Suprapubic skin (tissue), 4 donors: Measurements from ENCODE around the gene ACSL1. TPM values are rescaled to one million over a fixed set of nuclear protein-coding genes. Genes with fewer than 3 reads are reported as not detected.

Experiments used
- DNase-seq, 2 donors: peaks; one replicate each; pipeline ENCODE4 v3.0.0-alpha.2; 2019; ENCODE audit warnings: low spot score in 2 of 2
- H3K27ac ChIP-seq: fragments of 200-600 bp; sonication (generic); one replicate; pipeline ENCODE4 v1.5.1; 2019
- H3K27me3 ChIP-seq: fragments of 200-600 bp; sonication (generic); one replicate; pipeline ENCODE4 v1.5.1; 2019
- H3K36me3 ChIP-seq: fragments of 200-600 bp; sonication (generic); one replicate; pipeline ENCODE4 v1.5.1; 2019
- H3K4me1 ChIP-seq: fragments of 200-600 bp; sonication (generic); one replicate; pipeline ENCODE4 v1.5.1; 2019
- H3K4me3 ChIP-seq: fragments of 200-600 bp; sonication (generic); one replicate; pipeline ENCODE4 v1.5.1; 2019; ENCODE audit warnings: mild to moderate bottlenecking
- H3K9me3 ChIP-seq: fragments of 200-600 bp; sonication (generic); one replicate; pipeline ENCODE4 v1.5.1; 2019
- CTCF ChIP-seq, 2 donors: fragments of 200-600 bp in 1 of 2; fragments of 450-650 bp in 1 of 2; sonication (generic) in 1 of 2; IDR thresholded peaks; one replicate each; pipeline ENCODE4 v1.5.1; 2016 to 2019; ENCODE audit warnings: antibody characterized with exemption in 2 of 2, mild to moderate bottlenecking in 1 of 2, moderate library complexity in 1 of 2
- EP300 ChIP-seq: sonication (generic); formaldehyde crosslinking; IDR thresholded peaks from one replicate; pipeline ENCODE4 v1.6.1; 2017; ENCODE audit warnings: antibody characterized with exemption
- POLR2A ChIP-seq, 2 donors: fragments of 450-650 bp; IDR thresholded peaks; one replicate each; pipeline ENCODE4 v1.6.1; 2017; ENCODE audit warnings: antibody characterized with exemption in 2 of 2, mild to moderate bottlenecking in 2 of 2, moderate library complexity in 2 of 2
- POLR2AphosphoS5 ChIP-seq, 3 donors: sonication (generic); formaldehyde crosslinking; IDR thresholded peaks; one replicate each; pipeline ENCODE4 v1.6.1; 2017; ENCODE audit warnings: antibody characterized with exemption in 3 of 3
- WGBS: methylation state at CpG from one replicate; pipeline ENCODE4 v1.1.5; 2018; 5-methylcytosine and 5-hydroxymethylcytosine counted together
- total RNA-seq, 4 donors: library from RNA; depleted of rRNA; stranded (reverse); fragments of >200 nt; gene quantifications; one replicate each; pipeline ENCODE4 v1.1.0, GENCODE V29; 2016

ACSL1 gene
- total RNA-seq, 4 donors from 2014 or later, result 236 to 420 (median 277) TPM

GRCh38 chr4:184763150-184763780 is 62.5 kb downstream of the ACSL1 start:
- DNase-seq, result no peak
- Histone ChIP-seq H3K27me3 (no peaks in the 10 kb centered on the region), H3K4me3 (no peak overlapping the region), H3K9me3 (no peaks in the 10 kb centered on the region), H3K4me1 (peaks cover 6% of the 10 kb centered on the region), H3K27ac (no peak overlapping the region), H3K36me3 (peaks cover 82% of the 10 kb centered on the region)
- WGBS, result 79% methylated on average over 14 of the region's 14 CpGs
- no peak for TF ChIP-seq POLR2AphosphoS5 (IDR thresholded peaks at IDR 0.05)
- TF ChIP-seq EP300, result no peak
- no peak for TF ChIP-seq CTCF (IDR thresholded peaks at IDR 0.05)
- TF ChIP-seq POLR2A (IDR thresholded peaks at IDR 0.05), result no peak

GRCh38 chr4:184762100-184762499 is 63.7 kb downstream of the ACSL1 start:
- peaks cover 81% of the 10 kb centered on the region for H3K36me3 ChIP-seq
- no peak for DNase-seq
- TF ChIP-seq EP300, result no peak
- no peak for TF ChIP-seq CTCF (IDR thresholded peaks at IDR 0.05)
- TF ChIP-seq POLR2A (IDR thresholded peaks at IDR 0.05), result no peak
- no peak for TF ChIP-seq POLR2AphosphoS5 (IDR thresholded peaks at IDR 0.05)
- WGBS, result 90% methylated on average over 5 of the region's 5 CpGs
- H3K27ac ChIP-seq, result no peak overlapping the region
- no peak overlapping the region for H3K4me3 ChIP-seq
- H3K4me1 ChIP-seq, result peaks cover 7% of the 10 kb centered on the region
- H3K9me3 ChIP-seq, result no peaks in the 10 kb centered on the region
- no peaks in the 10 kb centered on the region for H3K27me3 ChIP-seq

- no peak overlapping the region for H3K27ac ChIP-seq
- 85% methylated on average over 5 of the region's 5 CpGs for WGBS
- H3K4me1 ChIP-seq, result peaks cover 18% of the 10 kb centered on the region
- no peaks in the 10 kb centered on the region for H3K9me3 ChIP-seq
- TF ChIP-seq CTCF (IDR thresholded peaks at IDR 0.05) (no peak), EP300 (no peak), POLR2AphosphoS5 (IDR thresholded peaks at IDR 0.05) (no peak), POLR2A (IDR thresholded peaks at IDR 0.05) (no peak)
- H3K27me3 ChIP-seq, result no peaks in the 10 kb centered on the region
- H3K36me3 ChIP-seq, result peaks cover 80% of the 10 kb centered on the region
- no peak for DNase-seq
- no peak overlapping the region for H3K4me3 ChIP-seq
Measured at GRCh38 chr4:184760681-184761080, 65.1 kb downstream of the ACSL1 start.

GRCh38 chr4:184757810-184758209 is 68.0 kb downstream of the ACSL1 start:
- Histone ChIP-seq H3K27me3 (no peaks in the 10 kb centered on the region), H3K36me3 (peaks cover 63% of the 10 kb centered on the region), H3K4me3 (no peak overlapping the region), H3K9me3 (no peaks in the 10 kb centered on the region), H3K4me1 (peaks cover 17% of the 10 kb centered on the region), H3K27ac (no peak overlapping the region)
- WGBS, result 54% methylated on average over 2 of the region's 2 CpGs
- no peak for DNase-seq
- TF ChIP-seq EP300 (no peak), CTCF (IDR thresholded peaks at IDR 0.05) (no peak), POLR2AphosphoS5 (IDR thresholded peaks at IDR 0.05) (no peak), POLR2A (IDR thresholded peaks at IDR 0.05) (no peak)

- no peak for DNase-seq
Measured at GRCh38 chr4:184756399-184756798, 69.4 kb downstream of the ACSL1 start.

More at GRCh38 chr4:184756399-184756798, 69.4 kb downstream of the ACSL1 start:
- H3K36me3 ChIP-seq, result peaks cover 51% of the 10 kb centered on the region
- peaks cover 13% of the 10 kb centered on the region for H3K4me1 ChIP-seq
- no peak overlapping the region for H3K27ac ChIP-seq
- no peaks in the 10 kb centered on the region for H3K27me3 ChIP-seq
- TF ChIP-seq EP300 (no peak), POLR2A (IDR thresholded peaks at IDR 0.05) (no peak), CTCF (IDR thresholded peaks at IDR 0.05) (no peak), POLR2AphosphoS5 (IDR thresholded peaks at IDR 0.05) (no peak)
- no peak overlapping the region for H3K4me3 ChIP-seq
- no peaks in the 10 kb centered on the region for H3K9me3 ChIP-seq
- 82% methylated on average over 6 of the region's 6 CpGs for WGBS
